HG03097 (cell line): ENCODE measurements around the gene AKR1B1.

Experiments
- ATAC-seq: cut with Tn5 transposase; IDR thresholded peaks from one replicate; pipeline ENCODE4 v1.9.1; 2021; ENCODE audit not compliant: unreplicated experiment, low FRiP score

AKR1B1 gene

GRCh38 chr7:134446923-134447322, 12.0 kb downstream of the AKR1B1 start:
- ATAC-seq, result no peak

GRCh38 chr7:134446446-134446845, 12.5 kb downstream of the AKR1B1 start:
- ATAC-seq, result no peak

GRCh38 chr7:134444961-134445315, 14.0 kb downstream of the AKR1B1 start:
- ATAC-seq, result no peak

GRCh38 chr7:134444198-134444960, 14.5 kb downstream of the AKR1B1 start:
- no peak for ATAC-seq

- no peak for ATAC-seq
These were observed 15.4 kb downstream of the AKR1B1 start for GRCh38 chr7:134443396-134444070.

- no peak for ATAC-seq
These were observed 16.3 kb downstream of the AKR1B1 start for GRCh38 chr7:134442441-134443220.

- ATAC-seq, result no peak
These were observed 17.6 kb downstream of the AKR1B1 start for GRCh38 chr7:134441264-134441663.

GRCh38 chr7:134440476-134440875, 18.4 kb downstream of the AKR1B1 start:
- ATAC-seq, result no peak

- no peak for ATAC-seq
These were observed 18.8 kb downstream of the AKR1B1 start for GRCh38 chr7:134440067-134440466.

GRCh38 chr7:134438946-134439345, 20.0 kb downstream of the AKR1B1 start:
- ATAC-seq, result no peak

GRCh38 chr7:134435161-134435920, 23.6 kb downstream of the AKR1B1 start:
- no peak for ATAC-seq

- no peak for ATAC-seq
These were observed 24.2 kb downstream of the AKR1B1 start for GRCh38 chr7:134434701-134435100.

GRCh38 chr7:134433430-134433829, 25.5 kb downstream of the AKR1B1 start:
- ATAC-seq, result no peak

- peak; percentile 89 for ATAC-seq
These were observed 26.4 kb downstream of the AKR1B1 start for GRCh38 chr7:134432296-134433152.

GRCh38 chr7:134431815-134432214, 27.1 kb downstream of the AKR1B1 start:
- ATAC-seq, result no peak

- ATAC-seq, result no peak
These were observed 29.4 kb downstream of the AKR1B1 start for GRCh38 chr7:134429481-134429880.

- ATAC-seq, result no peak
These were observed 30.0 kb downstream of the AKR1B1 start for GRCh38 chr7:134428942-134429341.

- ATAC-seq, result no peak
These were observed 31.0 kb downstream of the AKR1B1 start for GRCh38 chr7:134427896-134428295.

GRCh38 chr7:134425777-134426176, 33.1 kb downstream of the AKR1B1 start:
- ATAC-seq, result no peak

- ATAC-seq, result no peak
These were observed 36.3 kb downstream of the AKR1B1 start for GRCh38 chr7:134422638-134423037.
